Spleen (tissue), 7 donors: ENCODE data around the gene KANSL1.

Source experiments
- POLR2A ChIP-seq, 3 donors: fragments of 450-650 bp; IDR thresholded peaks; one replicate each; pipeline ENCODE4 v1.5.1; 2017; ENCODE audit warnings: antibody characterized with exemption in 3 of 3, mild to moderate bottlenecking in 1 of 3
- TF ChIP-seq, protein P1 (sequence below), 11 experiments: fragments of 200-600 bp in 7 of 11; fragments of 450-650 bp in 4 of 11; sonication (generic) in 4 of 11; IDR thresholded peaks in 8 of 11; conservative IDR thresholded peaks in 3 of 11; 1 replicate in 7 of 11; 2 replicates in 4 of 11; pipeline versions ENCODE4 v1.4.0 to v1.8.0; 2016 to 2021; ENCODE audit warnings: antibody characterized with exemption in 11 of 11, inconsistent platforms in 4 of 11, mild to moderate bottlenecking in 1 of 11
- donor health status: DM: no; HTN: no; CAD: no; lungs with moderate emphysema.
- donor health status: DM: no; HTN: no; CAD: no.
- donor health status: DM: no; HTN: no; CAD: no.

DNA sequence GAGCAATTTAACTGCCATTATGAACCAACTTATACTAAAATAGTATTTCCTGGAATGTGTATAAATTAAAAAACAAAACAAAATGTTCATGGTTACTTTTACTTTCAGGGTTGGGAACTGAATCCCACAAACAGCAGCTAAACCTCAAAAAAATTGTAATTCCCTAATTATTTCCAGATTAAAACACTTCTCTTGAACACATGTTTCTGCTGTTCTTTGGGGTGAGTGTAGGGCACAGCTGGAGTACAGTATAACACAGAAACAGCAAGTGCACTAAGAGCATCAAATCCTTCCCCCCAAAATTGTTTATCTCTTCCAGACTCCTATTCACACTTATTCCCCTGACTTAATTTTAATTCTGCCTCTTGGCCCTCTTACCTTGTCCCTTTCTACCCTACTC lies 56.4 kb downstream of the KANSL1 start:
- TF ChIP-seq POLR2A (IDR thresholded peaks at IDR 0.05), result no peak
- TF ChIP-seq, protein P1, sequence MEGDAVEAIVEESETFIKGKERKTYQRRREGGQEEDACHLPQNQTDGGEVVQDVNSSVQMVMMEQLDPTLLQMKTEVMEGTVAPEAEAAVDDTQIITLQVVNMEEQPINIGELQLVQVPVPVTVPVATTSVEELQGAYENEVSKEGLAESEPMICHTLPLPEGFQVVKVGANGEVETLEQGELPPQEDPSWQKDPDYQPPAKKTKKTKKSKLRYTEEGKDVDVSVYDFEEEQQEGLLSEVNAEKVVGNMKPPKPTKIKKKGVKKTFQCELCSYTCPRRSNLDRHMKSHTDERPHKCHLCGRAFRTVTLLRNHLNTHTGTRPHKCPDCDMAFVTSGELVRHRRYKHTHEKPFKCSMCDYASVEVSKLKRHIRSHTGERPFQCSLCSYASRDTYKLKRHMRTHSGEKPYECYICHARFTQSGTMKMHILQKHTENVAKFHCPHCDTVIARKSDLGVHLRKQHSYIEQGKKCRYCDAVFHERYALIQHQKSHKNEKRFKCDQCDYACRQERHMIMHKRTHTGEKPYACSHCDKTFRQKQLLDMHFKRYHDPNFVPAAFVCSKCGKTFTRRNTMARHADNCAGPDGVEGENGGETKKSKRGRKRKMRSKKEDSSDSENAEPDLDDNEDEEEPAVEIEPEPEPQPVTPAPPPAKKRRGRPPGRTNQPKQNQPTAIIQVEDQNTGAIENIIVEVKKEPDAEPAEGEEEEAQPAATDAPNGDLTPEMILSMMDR (IDR thresholded peaks at IDR 0.05 in 8 of 11, conservative IDR thresholded peaks at IDR 0.05 in 3 of 11), result no peak
